Measurements from ENCODE around the gene TIMM44.

DNA sequence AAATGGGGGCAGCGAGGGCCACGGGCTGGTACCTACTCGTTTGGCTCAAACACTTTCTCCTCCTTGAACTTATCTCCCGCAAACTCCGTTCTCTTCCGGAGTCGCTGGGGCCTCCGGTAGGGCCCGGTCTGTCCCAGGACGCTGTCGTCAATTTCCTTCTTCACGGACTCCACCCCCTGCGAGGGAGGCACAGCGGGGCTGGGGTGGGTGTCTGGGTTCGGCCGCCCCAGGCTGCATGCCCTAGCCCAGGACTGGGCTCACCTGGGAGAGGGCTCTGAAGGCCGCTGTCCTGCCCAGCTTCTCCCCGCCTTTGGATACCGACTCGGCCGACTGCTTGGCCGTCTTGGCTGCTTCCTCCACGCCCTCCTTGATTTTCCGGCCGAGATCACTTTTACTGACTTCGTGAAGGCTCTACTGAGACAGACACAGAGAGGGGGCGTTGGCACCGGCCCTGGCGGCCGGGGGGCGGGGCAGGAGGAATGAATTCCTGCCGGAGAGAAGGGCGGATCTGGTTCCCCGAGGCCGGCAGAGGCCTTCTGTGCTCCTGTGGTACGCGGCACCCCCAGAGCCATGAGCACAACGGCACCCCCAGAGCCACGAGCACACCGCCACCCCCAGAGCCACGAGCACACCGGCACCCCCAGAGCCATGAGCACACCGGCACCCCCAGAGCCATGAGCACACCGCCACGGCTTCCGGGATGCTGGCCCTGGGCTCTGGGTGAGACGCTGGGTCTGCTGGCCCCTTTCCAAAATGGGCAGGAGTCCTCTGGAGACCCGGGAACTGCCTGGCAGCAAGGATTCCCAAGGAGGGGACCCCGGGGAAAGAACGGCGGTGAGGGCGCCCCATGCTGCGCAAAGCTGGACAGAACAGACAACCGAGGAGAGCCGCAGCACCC, 9.4 kb downstream of the TIMM44 start:
- TF ChIP-seq GATA2 (IDR thresholded peaks at IDR 0.05; ENCODE audit: low read depth, low read length) = no peak
- TF ChIP-seq GATA3 (IDR thresholded peaks at IDR 0.05; ENCODE audit: low read depth, low read length) = no peak

Measured in SH-SY5Y (cell line).